ENCODE data around the gene RGMB.
"Not testable (repeated sequence)": the region's sequence is repeated elsewhere in the genome, so short reads cannot be mapped to it uniquely, and the experiment has no call there.

The RGMB gene, protein sequence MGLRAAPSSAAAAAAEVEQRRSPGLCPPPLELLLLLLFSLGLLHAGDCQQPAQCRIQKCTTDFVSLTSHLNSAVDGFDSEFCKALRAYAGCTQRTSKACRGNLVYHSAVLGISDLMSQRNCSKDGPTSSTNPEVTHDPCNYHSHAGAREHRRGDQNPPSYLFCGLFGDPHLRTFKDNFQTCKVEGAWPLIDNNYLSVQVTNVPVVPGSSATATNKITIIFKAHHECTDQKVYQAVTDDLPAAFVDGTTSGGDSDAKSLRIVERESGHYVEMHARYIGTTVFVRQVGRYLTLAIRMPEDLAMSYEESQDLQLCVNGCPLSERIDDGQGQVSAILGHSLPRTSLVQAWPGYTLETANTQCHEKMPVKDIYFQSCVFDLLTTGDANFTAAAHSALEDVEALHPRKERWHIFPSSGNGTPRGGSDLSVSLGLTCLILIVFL

DNA sequence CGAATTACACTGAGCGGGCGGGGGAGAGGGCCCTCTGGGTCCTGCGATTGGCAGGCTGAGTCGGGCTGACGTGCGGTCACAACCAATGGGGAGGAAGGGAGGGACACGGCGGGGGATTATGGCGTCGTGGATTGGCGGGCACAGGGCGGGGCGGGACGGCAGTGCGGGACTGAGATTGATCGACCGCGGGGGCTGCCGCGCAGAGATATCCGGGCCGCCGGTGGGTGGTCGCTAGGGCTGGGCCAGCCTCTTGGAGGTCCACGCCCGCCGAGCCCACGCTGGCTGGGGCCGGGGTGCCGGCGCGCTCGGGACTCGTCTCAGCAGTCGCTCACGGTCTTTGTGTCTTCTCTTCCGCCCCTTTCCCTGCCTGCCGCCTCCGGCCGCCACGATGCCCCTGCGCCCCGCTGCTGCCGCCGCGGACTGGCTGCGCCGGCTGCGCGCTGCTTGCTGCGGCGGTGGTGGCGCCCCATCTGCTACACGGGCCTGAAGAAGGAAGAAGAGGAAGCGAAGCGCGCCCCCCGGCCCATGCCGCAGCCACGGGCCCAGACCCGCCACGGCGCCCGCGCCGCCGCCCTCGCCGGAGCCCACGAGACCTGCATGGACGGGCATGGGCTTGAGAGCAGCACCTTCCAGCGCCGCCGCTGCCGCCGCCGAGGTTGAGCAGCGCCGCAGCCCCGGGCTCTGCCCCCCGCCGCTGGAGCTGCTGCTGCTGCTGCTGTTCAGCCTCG is at the start of gene RGMB:
RGMB (plus strand) TSS at position 200 of the 728 bp plus-strand sequence; CDS start at position 608, 408 bp downstream.
- peak; percentile 76 to 86 (median 83) for DNase-seq (ENCODE audit: low read depth in 3 of 3)

GRCh38 chr5:98726258-98726657 is 47.2 kb upstream of the RGMB start:
- DNase-seq (ENCODE audit: low read depth in 3 of 3) = no peak

DNA sequence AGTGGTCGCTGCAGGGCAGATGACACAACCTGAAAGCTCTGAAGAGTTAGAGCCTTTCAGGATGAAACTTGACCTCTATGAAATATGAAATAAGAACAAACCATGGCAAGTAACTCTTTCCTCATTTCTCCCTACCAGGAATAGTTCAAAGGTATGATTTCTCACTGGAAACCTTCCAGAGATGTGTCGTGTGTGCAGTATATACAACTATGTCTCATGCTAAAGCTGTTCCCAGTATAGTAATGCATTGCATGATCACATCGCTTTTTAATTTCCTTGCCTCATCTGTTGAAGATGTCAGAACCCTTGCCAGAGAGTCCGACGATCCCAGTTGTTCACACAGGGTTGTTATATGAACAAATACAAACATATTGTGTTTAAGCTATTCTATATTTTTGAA is 45.8 kb upstream of the RGMB start:
- no peak for DNase-seq (ENCODE audit: low read depth in 3 of 3)

DNA sequence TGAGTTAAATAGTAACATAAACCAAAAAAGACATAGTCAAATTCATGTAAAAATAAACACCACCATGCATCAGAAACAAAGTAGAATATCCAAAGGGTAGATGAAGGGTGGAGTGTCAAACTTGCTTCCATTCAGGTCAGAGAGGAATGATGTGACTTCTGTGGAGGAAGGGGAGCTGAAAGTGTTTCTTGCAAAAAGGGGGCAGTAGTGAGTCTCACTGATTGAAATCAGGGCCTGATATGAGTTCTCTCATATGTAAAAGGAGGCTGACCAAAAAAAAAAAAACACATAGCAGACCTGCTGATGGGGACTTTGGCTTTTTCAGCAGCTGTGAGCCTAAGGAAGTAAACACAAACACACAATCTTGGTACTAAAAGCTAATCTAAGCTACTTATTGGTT is 38.8 kb upstream of the RGMB start:
- DNase-seq (ENCODE audit: low read depth in 3 of 3) = no peak

GRCh38 chr5:98735806-98736507 is 37.5 kb upstream of the RGMB start:
- DNase-seq (ENCODE audit: low read depth in 3 of 3) = no peak

- DNase-seq (ENCODE audit: low read depth in 3 of 3) = no peak
These were observed 36.7 kb upstream of the RGMB start for GRCh38 chr5:98736753-98737152.

DNA sequence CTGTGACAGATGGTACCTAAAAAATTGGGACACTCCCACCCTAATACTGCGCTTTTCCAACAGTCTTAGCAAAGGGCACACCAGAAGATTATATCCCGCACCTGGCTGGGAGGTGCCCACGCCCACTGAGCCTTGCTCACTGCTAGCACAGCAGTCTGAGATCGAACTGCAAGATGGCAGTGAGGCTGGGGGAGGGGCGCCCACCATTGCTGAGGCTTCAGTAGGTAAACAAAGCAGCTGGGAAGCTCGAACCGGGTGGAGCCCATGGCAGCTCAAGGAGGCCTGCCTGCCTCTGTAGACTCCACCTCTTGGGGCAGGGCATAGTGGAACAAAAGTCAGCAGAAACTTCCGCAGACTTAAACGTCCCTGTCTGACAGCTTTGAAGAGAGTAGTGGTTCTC is 36.0 kb upstream of the RGMB start:
- not testable (repeated sequence) for DNase-seq (ENCODE audit: low read depth in 3 of 3)

DNA sequence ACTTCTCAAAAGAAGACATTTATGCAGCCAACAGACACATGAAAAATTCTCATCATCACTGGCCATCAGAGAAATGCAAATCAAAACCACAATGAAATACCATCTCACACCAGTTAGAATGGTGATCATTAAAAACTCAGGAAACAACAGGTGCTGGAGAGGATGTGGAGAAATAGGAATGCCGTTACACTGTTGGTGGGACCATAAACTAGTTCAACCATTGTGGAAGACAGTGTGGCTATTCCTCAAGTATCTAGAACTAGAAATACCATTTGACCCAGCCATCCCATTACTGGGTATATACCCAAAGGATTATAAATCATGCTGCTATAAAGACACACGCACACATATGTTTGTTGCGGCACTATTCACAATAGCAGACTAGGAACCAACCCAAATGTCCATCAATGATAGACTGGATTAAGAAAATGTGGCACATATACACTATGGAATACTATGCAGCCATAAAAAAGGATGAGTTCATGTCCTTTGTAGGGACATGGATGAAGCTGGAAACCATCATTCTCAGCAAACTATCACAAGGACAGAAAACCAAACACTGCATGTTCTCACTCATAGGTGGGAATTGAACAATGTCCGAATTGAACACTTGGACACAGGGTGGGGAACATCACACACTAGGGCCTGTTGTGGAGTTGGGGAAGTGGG is 34.8 kb upstream of the RGMB start:
- DNase-seq (ENCODE audit: low read depth in 3 of 3) = not testable (repeated sequence)

GRCh38 chr5:98741926-98742325 is 31.5 kb upstream of the RGMB start:
- DNase-seq (ENCODE audit: low read depth in 3 of 3) = no peak

DNA sequence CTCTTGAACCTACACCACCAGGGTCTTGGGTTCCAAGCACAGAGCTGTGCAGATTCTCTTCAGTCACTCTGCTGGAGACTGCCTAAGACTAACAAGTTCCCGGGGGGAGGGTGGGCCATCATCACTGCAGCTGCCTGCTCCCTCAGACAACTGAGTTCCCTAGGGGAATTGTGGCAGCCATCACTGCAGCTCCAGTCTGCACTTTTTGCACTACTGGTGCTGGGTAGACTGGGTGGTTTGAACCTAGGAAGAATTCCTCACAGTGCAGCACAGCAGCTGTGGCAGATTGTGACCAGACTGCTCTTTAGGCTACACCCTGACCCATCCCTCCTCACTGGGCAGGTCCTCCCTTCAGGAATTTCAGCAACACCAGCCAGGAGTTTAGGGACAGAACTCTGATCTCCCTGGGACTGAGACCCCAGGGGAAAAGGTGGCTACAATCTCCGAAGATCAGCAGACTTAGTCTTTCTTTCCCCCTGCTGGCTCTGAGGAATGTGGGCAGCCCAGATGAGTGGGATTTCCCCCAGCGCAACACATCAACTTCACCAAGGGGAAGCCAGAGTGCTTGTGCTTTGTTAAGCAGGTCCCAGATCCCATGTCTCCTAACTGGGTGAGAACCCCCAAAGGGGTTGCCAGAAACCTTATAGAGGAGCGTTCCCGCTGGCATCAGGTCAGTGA is 30.9 kb upstream of the RGMB start:
- DNase-seq (ENCODE audit: low read depth in 3 of 3) = no peak

GRCh38 chr5:98748259-98748658 is 25.2 kb upstream of the RGMB start:
- DNase-seq (ENCODE audit: low read depth in 3 of 3) = not testable (repeated sequence)

DNA sequence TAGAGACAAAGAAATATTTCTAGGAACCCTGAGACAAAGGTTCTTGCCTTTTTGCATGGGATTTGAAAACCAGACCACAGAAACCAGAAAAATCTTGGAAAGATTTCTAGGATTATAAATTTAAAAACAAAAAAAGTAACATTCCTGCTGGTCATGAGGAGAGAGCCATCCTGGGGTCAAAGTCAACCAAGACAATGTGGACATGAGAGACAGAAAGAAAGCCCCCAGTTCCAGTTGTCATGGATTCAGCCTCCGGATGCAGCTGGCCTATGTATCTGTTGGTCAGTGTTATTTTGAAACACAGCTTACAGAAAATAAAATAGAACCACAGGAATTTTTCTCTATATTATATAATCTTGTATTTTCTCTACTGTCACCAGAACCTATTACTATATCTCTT is 24.4 kb upstream of the RGMB start:
- no peak for DNase-seq (ENCODE audit: low read depth in 3 of 3)

- DNase-seq (ENCODE audit: low read depth in 3 of 3) = no peak
These were observed 22.8 kb upstream of the RGMB start for GRCh38 chr5:98750693-98751092.

GRCh38 chr5:98752331-98752730 is 21.1 kb upstream of the RGMB start:
- DNase-seq (ENCODE audit: low read depth in 3 of 3) = not testable (repeated sequence)

DNA sequence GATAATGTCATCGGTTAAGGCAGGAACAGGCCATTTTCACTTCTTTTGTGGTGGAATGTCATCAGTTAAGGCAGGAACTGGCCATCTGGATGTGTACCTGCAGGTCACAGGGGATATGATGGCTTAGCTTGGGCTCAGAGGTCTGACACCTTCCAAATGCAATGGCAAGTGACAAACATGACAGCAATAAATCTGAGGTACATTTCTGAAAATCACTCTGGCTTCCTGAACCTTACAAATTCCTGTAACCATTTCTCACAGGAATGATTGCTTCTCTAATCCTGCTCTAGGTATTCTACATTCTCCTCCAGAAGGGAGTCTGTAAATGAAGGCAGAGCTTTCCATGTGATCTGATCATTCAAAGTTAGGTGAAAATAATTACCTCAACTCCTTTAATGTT is 20.7 kb upstream of the RGMB start:
- not testable (repeated sequence) for DNase-seq (ENCODE audit: low read depth in 3 of 3)

GRCh38 chr5:98753507-98753906 is 20.0 kb upstream of the RGMB start:
- no peak for DNase-seq (ENCODE audit: low read depth in 3 of 3)

- no peak for DNase-seq (ENCODE audit: low read depth in 3 of 3)
These were observed 18.1 kb upstream of the RGMB start for GRCh38 chr5:98755406-98755805.

DNA sequence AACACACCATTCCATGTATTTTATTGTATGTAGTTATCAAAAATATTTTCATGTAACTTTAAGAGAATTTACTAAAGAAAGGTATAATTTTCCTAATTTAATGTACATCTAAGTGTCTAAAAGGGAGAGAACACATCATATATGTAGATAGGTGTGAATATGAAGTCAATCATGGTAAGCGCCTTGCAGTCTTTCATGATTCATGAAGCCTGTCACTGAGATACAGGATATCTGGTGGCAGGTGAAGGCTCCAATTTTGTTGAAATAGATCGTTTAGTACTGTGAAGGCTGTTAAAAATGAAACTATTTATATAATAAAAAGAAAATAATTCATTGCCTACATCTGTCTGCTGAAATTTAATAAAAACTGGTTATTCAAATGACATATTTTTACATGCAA is 15.5 kb upstream of the RGMB start:
- DNase-seq (ENCODE audit: low read depth in 3 of 3) = no peak

- DNase-seq (ENCODE audit: low read depth in 3 of 3) = no peak
These were observed 10.3 kb upstream of the RGMB start for GRCh38 chr5:98763001-98763630.

DNA sequence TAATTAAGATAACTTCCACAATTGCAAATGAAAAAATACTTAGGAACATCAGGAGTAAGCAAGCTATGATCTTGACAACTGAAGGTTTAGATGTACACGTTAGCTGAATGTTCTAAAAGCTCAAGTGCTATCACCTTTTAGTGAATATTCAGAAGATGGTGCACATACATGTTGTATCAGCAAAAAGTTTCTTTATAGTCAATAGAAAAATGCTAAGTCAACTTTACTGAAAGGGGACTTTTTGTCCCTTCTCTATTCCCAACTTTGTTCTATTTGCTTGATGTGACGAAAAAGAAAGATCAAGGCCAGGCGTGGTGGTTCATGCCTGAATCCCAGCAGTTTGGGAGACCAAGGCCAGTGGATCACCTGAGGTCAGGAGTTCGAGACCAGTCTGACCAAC is 7.6 kb upstream of the RGMB start:
- no peak for DNase-seq (ENCODE audit: low read depth in 3 of 3)

DNA sequence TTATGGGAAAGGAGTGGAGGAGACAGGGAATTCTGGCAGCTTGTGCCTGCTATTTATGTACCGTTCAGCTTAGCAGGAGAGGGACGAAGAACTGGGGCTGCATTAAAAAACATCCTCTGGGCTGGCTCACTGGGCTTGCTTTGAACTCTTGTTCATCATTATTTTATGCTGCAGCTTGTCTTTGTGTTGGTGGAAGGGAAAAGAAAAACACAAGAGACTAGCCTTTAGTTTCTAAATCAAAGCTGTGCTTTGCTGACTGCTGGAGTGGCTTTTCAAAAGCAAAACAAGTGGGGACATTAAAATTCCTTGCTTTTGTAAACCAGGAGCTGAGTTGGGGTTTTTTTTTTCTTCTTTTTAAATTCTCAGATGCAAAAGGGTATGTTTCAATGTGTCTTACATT is 5.9 kb upstream of the RGMB start:
- no peak for DNase-seq (ENCODE audit: low read depth in 3 of 3)

Measured in stimulated activated CD4-positive, alpha-beta T cell treated with anti-CD3 and anti-CD28 coated beads, TNF-alpha, amount 100 ng/mL, for 4 hours (primary cell).